ENCODE data around the gene GJA10. TPM values are rescaled to one million over a fixed set of nuclear protein-coding genes. Genes with fewer than 3 reads are reported as not detected.
"Not testable (repeated sequence)": the region's sequence is repeated elsewhere in the genome, so short reads cannot be mapped to it uniquely, and the experiment has no call there.

GJA10 gene
- total RNA-seq (2014; rRNA removed; shearing (Covaris generic)) (not detected in 2 replicates), polyA plus RNA-seq (2016; fragmentation: Nextera tagmentation; extraction: Ambion mirVana) (not detected in 2 replicates)

DNA sequence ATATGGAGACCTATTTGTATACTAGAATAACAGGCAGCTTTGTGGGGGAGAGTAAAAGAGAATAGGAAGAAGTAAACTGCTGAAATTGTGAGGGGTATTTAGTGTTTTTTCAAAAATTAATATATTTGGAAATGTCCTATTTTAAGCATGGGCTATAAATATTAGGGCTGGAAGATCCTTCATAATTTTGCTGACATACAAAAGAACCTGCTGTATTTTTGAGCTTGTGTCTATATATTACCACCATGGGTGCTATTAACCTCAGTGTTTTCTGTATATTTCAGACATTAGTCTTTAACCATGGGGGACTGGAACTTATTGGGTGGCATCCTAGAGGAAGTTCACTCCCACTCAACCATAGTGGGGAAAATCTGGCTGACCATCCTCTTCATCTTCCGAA, at the start of gene GJA10:
TSS of gene GJA10 (plus strand) at position 301 of the 400 bp plus-strand sequence. CDS start at position 301, 0 bp downstream.
- Histone ChIP-seq H2AFZ (no peak within 1 kb of the TSS), H3K4me3 (no peak within 1 kb of the TSS), H3K4me1 (ENCODE audit: insufficient read depth) (no peaks in the 10 kb centered on the region), H3F3A (ENCODE audit: insufficient read depth) (no peaks in the 10 kb centered on the region), H3K27me3 (replicated peaks; ENCODE audit: insufficient read depth) (peaks cover 17% of the 10 kb centered on the region; the same call in 1 of the 2 replicates), H4K20me1 (ENCODE audit: insufficient read depth) (no peaks in the 10 kb centered on the region), H3K9me3 (ENCODE audit: low read depth) (no peaks in the 10 kb centered on the region), H3K9ac (no peak within 1 kb of the TSS), H3K9me2 (ENCODE audit: insufficient read depth) (no peaks in the 10 kb centered on the region), H3K4me2 (ENCODE audit: unreplicated experiment) (no peak within 1 kb of the TSS), H3K27ac (no peak within 1 kb of the TSS), H3K79me2 (ENCODE audit: insufficient read depth) (no peaks in the 10 kb centered on the region), H3K36me3 (ENCODE audit: low read depth) (no peaks in the 10 kb centered on the region)
- 78 to 96% methylated on average over 1 of the region's 1 CpG for WGBS, 2 experiments (ENCODE audit: low coverage in 1 of 2, low lambda C conversion rate in 2 of 2, missing lambda C conversion rate in 2 of 2)
- in situ Hi-C loops (cut with MboI), result no loop called here
- no peak for DNase-seq
- TF ChIP-seq EZH2phosphoT487 (IDR thresholded peaks at IDR 0.05; ENCODE audit: insufficient read depth, low read depth) (no peak), EZH2 (IDR thresholded peaks at IDR 0.05; ENCODE audit: insufficient read depth, poor library complexity, severe bottlenecking) (no peak)

DNA sequence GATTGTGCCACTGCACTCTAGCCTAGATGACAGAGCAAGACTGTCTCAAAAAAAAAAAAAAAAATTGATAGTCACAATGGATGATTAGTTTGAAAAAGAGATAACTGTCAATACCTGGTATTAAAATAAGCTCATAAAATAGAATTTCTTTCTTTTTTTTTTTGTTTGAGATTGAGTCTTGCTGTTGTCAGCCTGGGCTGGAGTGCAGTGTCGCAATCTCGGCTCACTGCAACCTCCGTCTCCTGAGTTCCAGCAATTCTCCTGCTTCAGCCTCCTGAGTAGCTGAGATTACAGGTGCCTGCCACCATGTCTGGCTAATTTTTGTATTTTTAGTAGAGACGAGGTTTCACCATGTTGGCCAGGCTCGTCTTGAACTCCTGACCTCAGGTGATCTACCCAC, 46.8 kb upstream of the GJA10 start:
- H3K4me3 ChIP-seq; H3K9me2 ChIP-seq (ENCODE audit: insufficient read depth); H3F3A ChIP-seq (ENCODE audit: insufficient read depth); H2AFZ ChIP-seq; H3K9ac ChIP-seq; H3K27me3 ChIP-seq (replicated peaks; ENCODE audit: insufficient read depth); in situ Hi-C loops (cut with MboI); DNase-seq; H3K4me2 ChIP-seq (ENCODE audit: unreplicated experiment); H3K4me1 ChIP-seq (ENCODE audit: insufficient read depth); H3K27ac ChIP-seq; H4K20me1 ChIP-seq (ENCODE audit: insufficient read depth); H3K36me3 ChIP-seq (ENCODE audit: low read depth); H3K9me3 ChIP-seq (ENCODE audit: low read depth): not testable (repeated sequence)
- WGBS, 2 experiments (ENCODE audit: low coverage in 1 of 2, low lambda C conversion rate in 2 of 2, missing lambda C conversion rate in 2 of 2), result 97% methylated on average over 5 of the region's 5 CpGs
- H3K79me2 ChIP-seq (ENCODE audit: insufficient read depth), result peaks cover 84% of the 10 kb centered on the region

DNA sequence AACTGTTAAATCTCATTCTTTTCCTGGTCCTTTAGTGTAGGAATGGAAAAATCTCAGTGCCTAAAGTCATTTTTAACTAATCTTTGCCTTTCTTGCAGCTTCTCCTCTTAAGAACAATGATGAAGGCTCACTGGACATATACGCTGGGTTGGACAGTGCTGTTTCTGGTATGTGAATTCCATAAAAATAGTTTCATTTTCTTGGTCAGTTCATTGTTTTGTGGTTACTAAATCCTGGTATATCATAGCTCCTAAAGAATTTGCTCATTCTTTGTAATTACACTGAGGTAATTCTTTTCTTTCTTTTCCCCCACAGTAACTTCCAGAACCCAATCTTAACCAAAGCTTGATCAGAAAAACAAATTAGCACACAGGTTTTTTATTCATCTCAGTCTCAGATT, 41.2 kb upstream of the GJA10 start:
- Histone ChIP-seq H3K27me3 (replicated peaks; ENCODE audit: insufficient read depth) (no peaks in the 10 kb centered on the region), H3K4me2 (ENCODE audit: unreplicated experiment) (no peak overlapping the region), H3K9ac (no peak overlapping the region), H3K9me3 (ENCODE audit: low read depth) (no peaks in the 10 kb centered on the region), H3K27ac (peak overlapping the region; percentile 0; the same call in 1 of the 2 replicates), H3K4me3 (no peak overlapping the region), H3K36me3 (ENCODE audit: low read depth) (peaks cover 27% of the 10 kb centered on the region), H3F3A (ENCODE audit: insufficient read depth) (peaks cover 13% of the 10 kb centered on the region; the same call in 1 of the 2 replicates), H2AFZ (no peak overlapping the region), H3K4me1 (ENCODE audit: insufficient read depth) (peaks cover 6% of the 10 kb centered on the region; the same call in 1 of the 2 replicates), H3K9me2 (ENCODE audit: insufficient read depth) (no peaks in the 10 kb centered on the region), H4K20me1 (ENCODE audit: insufficient read depth) (0 out of 2 replicates have a peak, but pooled peaks cover 4% of the 10 kb centered on the region), H3K79me2 (ENCODE audit: insufficient read depth) (peaks cover 30% of the 10 kb centered on the region)
- DNase-seq, result peak; percentile 46
- TF ChIP-seq EZH2phosphoT487 (IDR thresholded peaks at IDR 0.05; ENCODE audit: insufficient read depth, low read depth) (no peak), EZH2 (IDR thresholded peaks at IDR 0.05; ENCODE audit: insufficient read depth, poor library complexity, severe bottlenecking) (no peak)
- WGBS, 2 experiments (ENCODE audit: low coverage in 1 of 2, low lambda C conversion rate in 2 of 2, missing lambda C conversion rate in 2 of 2), result 81 to 83% methylated on average over 1 of the region's 1 CpG
- in situ Hi-C loops (cut with MboI), result no loop called here

DNA sequence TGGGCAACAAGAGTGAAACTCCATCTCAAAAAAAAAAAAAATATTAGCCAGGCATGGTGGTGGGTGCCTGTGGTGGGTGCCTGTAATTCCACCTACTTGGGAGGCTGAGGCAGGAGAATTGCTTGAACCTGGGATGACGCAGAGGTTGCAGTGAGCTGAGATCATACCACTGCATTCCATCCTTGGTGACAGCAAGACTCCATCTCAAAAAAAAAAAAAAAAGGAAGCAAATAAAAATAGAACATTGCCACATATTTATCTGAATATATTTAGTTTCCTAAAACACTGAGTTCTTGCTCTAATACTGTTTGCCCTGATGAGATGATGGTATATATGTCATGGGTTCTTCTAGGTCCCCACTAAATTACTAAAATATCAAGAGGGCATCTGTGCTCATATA, 36.2 kb upstream of the GJA10 start:
- Histone ChIP-seq H2AFZ (no peak overlapping the region), H3K9me2 (ENCODE audit: insufficient read depth) (0 out of 2 replicates have a peak, but pooled peaks cover 4% of the 10 kb centered on the region), H3K4me1 (ENCODE audit: insufficient read depth) (peaks cover 4% of the 10 kb centered on the region; the same call in 1 of the 2 replicates), H3F3A (ENCODE audit: insufficient read depth) (peaks cover 7% of the 10 kb centered on the region; the same call in 1 of the 2 replicates), H3K27me3 (replicated peaks; ENCODE audit: insufficient read depth) (no peaks in the 10 kb centered on the region), H4K20me1 (ENCODE audit: insufficient read depth) (no peaks in the 10 kb centered on the region), H3K27ac (no peak overlapping the region), H3K4me3 (no peak overlapping the region), H3K36me3 (ENCODE audit: low read depth) (peaks cover 57% of the 10 kb centered on the region), H3K79me2 (ENCODE audit: insufficient read depth) (no peaks in the 10 kb centered on the region), H3K9ac (no peak overlapping the region), H3K4me2 (ENCODE audit: unreplicated experiment) (no peak overlapping the region), H3K9me3 (ENCODE audit: low read depth) (no peaks in the 10 kb centered on the region)
- DNase-seq, result no peak
- in situ Hi-C loops (cut with MboI), result no loop called here
- no peak for TF ChIP-seq EZH2phosphoT487 (IDR thresholded peaks at IDR 0.05; ENCODE audit: insufficient read depth, low read depth)
- no peak for TF ChIP-seq EZH2 (IDR thresholded peaks at IDR 0.05; ENCODE audit: insufficient read depth, poor library complexity, severe bottlenecking)
- WGBS, 2 experiments (ENCODE audit: low coverage in 1 of 2, low lambda C conversion rate in 2 of 2, missing lambda C conversion rate in 2 of 2), result 92 to 100% methylated on average over 1 of the region's 1 CpG

DNA sequence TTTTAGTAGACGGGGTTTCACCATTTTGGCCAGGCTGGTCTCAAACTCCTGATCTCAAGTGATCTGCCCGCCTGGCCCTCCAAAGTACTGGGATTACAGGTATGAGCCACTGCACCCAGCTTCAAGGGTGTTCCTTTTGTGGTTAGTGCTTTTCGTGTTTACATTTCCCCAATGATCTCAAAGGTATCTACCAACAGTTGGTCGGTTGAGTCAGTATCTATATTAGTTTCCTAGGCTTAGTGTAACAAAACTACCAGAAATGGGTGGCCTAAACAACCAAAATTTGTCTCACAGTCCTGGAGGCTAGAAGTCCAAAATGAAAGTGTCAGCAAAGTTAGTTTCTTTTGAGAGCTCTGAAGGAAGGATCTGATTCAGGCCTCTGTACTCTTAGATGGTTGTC, 34.5 kb upstream of the GJA10 start:
- H3K4me3 ChIP-seq, result no peak overlapping the region
- no peaks in the 10 kb centered on the region for H3K4me1 ChIP-seq (ENCODE audit: insufficient read depth)
- peaks cover 53% of the 10 kb centered on the region for H3K36me3 ChIP-seq (ENCODE audit: low read depth)
- 96 to 99% methylated on average over 4 of the region's 4 CpGs for WGBS, 2 experiments (ENCODE audit: low coverage in 1 of 2, low lambda C conversion rate in 2 of 2, missing lambda C conversion rate in 2 of 2)
- in situ Hi-C loops (cut with MboI), result no loop called here
- no peak overlapping the region for H3K9ac ChIP-seq
- no peaks in the 10 kb centered on the region for H3F3A ChIP-seq (ENCODE audit: insufficient read depth)
- no peak for TF ChIP-seq EZH2phosphoT487 (IDR thresholded peaks at IDR 0.05; ENCODE audit: insufficient read depth, low read depth)
- no peak for TF ChIP-seq EZH2 (IDR thresholded peaks at IDR 0.05; ENCODE audit: insufficient read depth, poor library complexity, severe bottlenecking)
- no peak overlapping the region for H3K4me2 ChIP-seq (ENCODE audit: unreplicated experiment)
- no peak for DNase-seq
- no peaks in the 10 kb centered on the region for H3K27me3 ChIP-seq (replicated peaks; ENCODE audit: insufficient read depth)
- H3K27ac ChIP-seq, result no peak overlapping the region
- H3K9me3 ChIP-seq (ENCODE audit: low read depth), result no peaks in the 10 kb centered on the region
- no peaks in the 10 kb centered on the region for H3K79me2 ChIP-seq (ENCODE audit: insufficient read depth)
- no peak overlapping the region for H2AFZ ChIP-seq
- 0 out of 2 replicates have a peak, but pooled peaks cover 4% of the 10 kb centered on the region for H3K9me2 ChIP-seq (ENCODE audit: insufficient read depth)
- H4K20me1 ChIP-seq (ENCODE audit: insufficient read depth), result no peaks in the 10 kb centered on the region

Data from GM23248 (cell line).